Heart right ventricle (tissue), 16 donors: ENCODE data around the gene KRTAP10-6. TPM values are rescaled to one million over a fixed set of nuclear protein-coding genes. Genes with fewer than 3 reads are reported as not detected.
A peak's percentile ranks its signal among the peaks of the same experiment; 100 is the strongest.
"Not testable (repeated sequence)": the region's sequence is repeated elsewhere in the genome, so short reads cannot be mapped to it uniquely, and the experiment has no call there.

Experiments
- ATAC-seq, 8 donors: fragments of 200-7000 bp; cut with Tn5 transposase; one replicate each; pipeline ENCODE4 v1.9.1; 2020; ENCODE audit warnings: mild to moderate bottlenecking in 8 of 8, moderate library complexity in 8 of 8, moderate number of reproducible peaks in 1 of 8
- DNase-seq, 2 donors: peaks; one replicate each; pipeline ENCODE4 v3.0.0-alpha.2; 2020
- H3K27ac ChIP-seq, 10 donors: fragments of 200-600 bp; sonication (generic) in 2 of 10; one replicate each; pipeline versions ENCODE4 v1.5.0 to v1.8.0; 2020 to 2022; ENCODE audit warnings: mild to moderate bottlenecking in 3 of 10
- H3K27me3 ChIP-seq, 7 donors: fragments of 200-600 bp; one replicate each; pipeline ENCODE4 v1.8.0; 2021 to 2022; ENCODE audit warnings: mild to moderate bottlenecking in 2 of 7
- H3K36me3 ChIP-seq, 9 donors: fragments of 200-600 bp; sonication (generic) in 1 of 9; one replicate each; pipeline versions ENCODE4 v1.5.0 to v1.8.0; 2020 to 2022; ENCODE audit warnings: mild to moderate bottlenecking in 2 of 9
- H3K4me1 ChIP-seq, 9 donors: fragments of 200-600 bp; sonication (generic) in 1 of 9; one replicate each; pipeline versions ENCODE4 v1.5.0 to v1.8.0; 2020 to 2022; ENCODE audit warnings: mild to moderate bottlenecking in 4 of 9
- H3K4me3 ChIP-seq, 10 donors: fragments of 200-600 bp; sonication (generic) in 2 of 10; one replicate each; pipeline versions ENCODE4 v1.5.0 to v1.8.0; 2020 to 2022; ENCODE audit warnings: mild to moderate bottlenecking in 7 of 10, moderate library complexity in 2 of 10
- H3K9me3 ChIP-seq, 11 donors: fragments of 200-600 bp in 10 of 11; sonication (generic) in 2 of 11; one replicate each; pipeline versions ENCODE4 v1.5.0 to v1.8.0; 2013 to 2022; ENCODE audit warnings: mild to moderate bottlenecking in 2 of 11, control low read depth in 1 of 11, moderate library complexity in 1 of 11
- WGBS, 2 donors: extraction: QIAGEN DNeasy Blood & Tissue Kit; methylation state at CpG; one replicate each; pipeline ENCODE4 v1.1.7; 2013; ENCODE audit warnings: inconsistent platforms in 1 of 2; 5-methylcytosine and 5-hydroxymethylcytosine counted together
- intact Hi-C, 10 donors: fragments of 100-400 bp; cut with DNase I; formaldehyde crosslinking; loops; one replicate each; pipeline versions ENCODE4 v1.11.1 to v1.14.2; 2022
- polyA plus RNA-seq, 2 donors: library from polyadenylated mRNA; stranded (reverse); fragments of 200-250 nt; gene quantifications; one replicate each; pipeline ENCODE4 v1.2.3, GENCODE V29; 2013
- total RNA-seq, 10 donors: library from RNA; stranded (reverse); fragmentation: NEBNext Ultra II Directional in 3 of 10; extraction: Animal tissue kit (Norgen Biotek cat#: 25700) in 3 of 10; gene quantifications; one replicate each; pipeline versions ENCODE4 v1.2.1 to v1.2.4, GENCODE V29; 2021 to 2023
- TF ChIP-seq, protein P1 (sequence below), 9 donors: fragments of 200-600 bp; sonication (generic) in 2 of 9; IDR thresholded peaks; one replicate each; pipeline versions ENCODE4 v1.5.0 to v1.8.0; 2021 to 2022; ENCODE audit warnings: antibody characterized with exemption in 9 of 9, mild to moderate bottlenecking in 5 of 9, moderate library complexity in 1 of 9
- donor health status: Arrhythmogenic right ventricular cardiomyopathy.
- donor health status: ischemic (EF 13 %, LVEDD 7.1; RV severe dilation, severe dysfunction).
- donor health status: healthy with polysubstance abuse.
- donor health status: DM: no; HTN: yes; CAD: no.
- donor health status: DM: no; HTN: no; CAD: no.
- donor health status: ischemic (EF 25% LVEDD 6.9; RV normal size, moderate dysfunction).
- donor health status: ischemic (EF 25% LVEDD 5.7; RV mildly dilated, moderate dysfunction).
- donor health status: healthy.
- donor health status: DM: yes; HTN: yes; CAD: no.
- donor health status: Ischemic cardiomyopathy.
- donor health status: ischemic (EF 35%, LVEDD 5.7; RV mildly dilated, moderate dysfunction).
- donor health status: nonischemic (EF 11% LVEDD 7.7; RV severe dilation, severe dysfunction).
- donor health status: DM: yes; HTN: yes; CAD: no.
- donor health status: PGD.
- donor health status: ischemic (EF 29% LVEDD 5.4; RV normal size, mild dysfunction).
- donor health status: nonischemic (EF 23%, LVEDD 6.1; RV moderate dilation, normal function).

Gene KRTAP10-6
- total and polyA plus RNA-seq, 12 donors: not detected

DNA sequence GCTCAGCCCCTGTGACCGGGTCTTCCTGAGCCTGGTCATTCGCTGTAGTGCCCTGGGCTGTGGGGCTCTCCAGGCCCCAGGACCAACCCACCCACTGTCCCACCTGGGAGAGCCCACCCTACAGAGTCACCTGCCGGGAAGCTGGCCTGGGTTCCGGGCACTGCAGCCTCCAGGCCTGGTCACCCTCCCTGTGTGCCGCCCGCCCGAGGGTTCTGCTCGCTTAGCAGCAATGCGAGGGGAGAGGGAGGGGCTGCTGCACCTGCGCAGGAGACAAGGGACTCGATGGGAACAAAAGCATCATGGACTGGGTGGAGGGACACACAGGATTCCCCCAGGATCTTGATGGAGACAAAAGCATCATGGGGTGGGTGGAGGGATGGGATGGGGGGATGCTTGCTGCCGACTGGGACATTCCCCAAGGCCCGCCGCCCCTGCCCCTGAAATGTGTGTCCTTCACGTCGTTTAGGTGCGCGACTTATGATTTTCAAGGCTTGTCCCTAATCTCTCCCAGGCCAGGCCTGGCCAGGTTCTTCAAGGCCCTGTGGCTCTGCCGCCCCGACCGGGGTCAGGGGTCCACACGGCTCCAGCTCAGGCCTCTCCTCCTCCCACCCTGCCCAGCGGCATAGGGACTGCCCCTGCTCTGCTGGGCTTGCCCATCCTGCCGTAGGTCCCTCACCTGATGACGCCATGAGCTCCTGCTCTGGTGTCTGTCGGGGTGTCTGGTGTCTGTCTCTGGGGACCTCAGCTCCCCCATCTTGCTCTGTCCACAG is 21.3 kb upstream of the KRTAP10-6 start:
- H3K36me3 ChIP-seq: no peaks in the 10 kb centered on the region
- no peak for DNase-seq
- H3K27me3 ChIP-seq: peaks cover 0 to 35% (median 5%) of the 10 kb centered on the region in 7 donors
- ATAC-seq: no peak
- no peak overlapping the region for H3K27ac ChIP-seq
- TF ChIP-seq, protein P1, sequence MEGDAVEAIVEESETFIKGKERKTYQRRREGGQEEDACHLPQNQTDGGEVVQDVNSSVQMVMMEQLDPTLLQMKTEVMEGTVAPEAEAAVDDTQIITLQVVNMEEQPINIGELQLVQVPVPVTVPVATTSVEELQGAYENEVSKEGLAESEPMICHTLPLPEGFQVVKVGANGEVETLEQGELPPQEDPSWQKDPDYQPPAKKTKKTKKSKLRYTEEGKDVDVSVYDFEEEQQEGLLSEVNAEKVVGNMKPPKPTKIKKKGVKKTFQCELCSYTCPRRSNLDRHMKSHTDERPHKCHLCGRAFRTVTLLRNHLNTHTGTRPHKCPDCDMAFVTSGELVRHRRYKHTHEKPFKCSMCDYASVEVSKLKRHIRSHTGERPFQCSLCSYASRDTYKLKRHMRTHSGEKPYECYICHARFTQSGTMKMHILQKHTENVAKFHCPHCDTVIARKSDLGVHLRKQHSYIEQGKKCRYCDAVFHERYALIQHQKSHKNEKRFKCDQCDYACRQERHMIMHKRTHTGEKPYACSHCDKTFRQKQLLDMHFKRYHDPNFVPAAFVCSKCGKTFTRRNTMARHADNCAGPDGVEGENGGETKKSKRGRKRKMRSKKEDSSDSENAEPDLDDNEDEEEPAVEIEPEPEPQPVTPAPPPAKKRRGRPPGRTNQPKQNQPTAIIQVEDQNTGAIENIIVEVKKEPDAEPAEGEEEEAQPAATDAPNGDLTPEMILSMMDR (IDR thresholded peaks at IDR 0.05): no peak
- H3K4me1 ChIP-seq: peaks cover 0 to 2% (median 0%) of the 10 kb centered on the region in 9 donors
- 87 to 89% methylated on average over 26 of the region's 26 CpGs for WGBS, 2 donors
- H3K9me3 ChIP-seq: peaks cover 0 to 35% (median 14%) of the 10 kb centered on the region in 11 donors
- intact Hi-C loops: loop anchor here in 1 of 10 donors (10.0 kb wide), 1 partner anchor 131 kb away; no protein-coding TSS in a partner anchor
- H3K4me3 ChIP-seq: no peak overlapping the region

DNA sequence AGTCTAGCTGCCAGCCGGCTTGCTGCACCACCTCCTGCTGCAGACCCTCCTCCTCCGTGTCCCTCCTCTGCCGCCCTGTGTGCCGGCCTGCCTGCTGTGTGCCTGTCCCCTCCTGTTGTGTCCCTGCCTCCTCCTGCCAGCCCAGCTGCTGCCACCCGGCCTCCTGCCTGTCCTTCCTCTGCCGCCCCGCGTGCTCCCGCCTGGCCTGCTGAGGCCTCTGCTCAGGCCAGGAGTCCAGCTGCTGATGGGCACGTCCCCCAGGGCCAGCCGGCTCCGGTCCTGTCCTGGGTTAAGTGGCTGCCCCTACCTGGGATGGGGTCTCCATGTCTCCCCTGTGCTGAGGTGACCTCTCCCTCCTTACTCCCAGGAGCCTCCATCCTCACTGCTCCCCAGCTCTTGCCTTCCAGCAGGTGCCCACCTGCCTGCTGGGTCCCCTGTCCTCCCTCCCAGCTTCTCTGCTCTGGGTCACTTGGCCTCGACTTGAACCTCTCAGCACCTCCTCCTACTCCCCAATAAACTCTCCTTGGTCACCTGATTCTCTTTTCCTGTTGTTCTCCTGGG is 20.4 kb upstream of the KRTAP10-6 start:
- Histone ChIP-seq H3K4me1 (no peaks in the 10 kb centered on the region), H3K27ac (no peak overlapping the region), H3K4me3 (no peak overlapping the region), H3K9me3 (peaks cover 0 to 42% (median 14%) of the 10 kb centered on the region in 11 donors), H3K36me3 (no peaks in the 10 kb centered on the region), H3K27me3 (peaks cover 0 to 35% (median 5%) of the 10 kb centered on the region in 7 donors)
- DNase-seq: peak in 1 of 2 donors; percentile 8
- TF ChIP-seq, protein P1 (IDR thresholded peaks at IDR 0.05): no peak
- intact Hi-C loops: loop anchor here in 1 of 10 donors (10.0 kb wide), 1 partner anchor 132 kb away; no protein-coding TSS in a partner anchor
- 86 to 88% methylated on average over 12 to 13 of the region's 13 CpGs for WGBS, 2 donors
- no peak for ATAC-seq

DNA sequence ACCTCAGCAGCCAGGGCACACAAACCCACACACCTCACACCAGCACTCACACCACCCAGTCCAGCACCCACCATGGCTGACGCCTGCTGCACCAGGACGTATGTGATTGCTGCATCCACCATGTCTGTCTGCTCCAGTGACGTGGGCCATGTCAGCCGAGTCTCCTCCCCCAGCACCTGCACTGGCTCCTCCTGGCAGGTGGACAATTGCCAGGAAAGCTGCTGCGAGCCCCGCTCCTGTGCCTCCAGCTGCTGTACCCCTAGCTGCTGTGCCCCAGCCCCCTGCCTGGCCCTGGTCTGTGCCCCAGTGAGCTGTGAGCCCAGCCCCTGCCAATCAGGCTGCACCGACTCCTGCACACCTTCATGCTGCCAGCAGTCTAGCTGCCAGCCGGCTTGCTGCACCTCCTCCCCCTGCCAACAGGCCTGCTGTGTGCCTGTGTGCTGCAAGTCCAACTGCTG is 19.8 kb upstream of the KRTAP10-6 start, which contains the start of gene KRTAP10-8:
KRTAP10-8 (plus strand) TSS at position 51 of the 458 bp plus-strand sequence; CDS start at position 73, 22 bp downstream.
- H3K4me3 ChIP-seq: no peak within 1 kb of the TSS
- intact Hi-C loops: loop anchor here in 1 of 10 donors (10.0 kb wide), 1 partner anchor 133 kb away; no protein-coding TSS in a partner anchor
- H3K27me3 ChIP-seq: peaks cover 0 to 35% (median 5%) of the 10 kb centered on the region in 7 donors
- peak in 1 of 8 donors; percentile 34 for ATAC-seq
- no peak for DNase-seq
- H3K4me1 ChIP-seq: no peaks in the 10 kb centered on the region
- 89 to 90% methylated on average over 8 of the region's 8 CpGs for WGBS, 2 donors
- peaks cover 0 to 42% (median 14%) of the 10 kb centered on the region in 11 donors for H3K9me3 ChIP-seq
- H3K36me3 ChIP-seq: no peaks in the 10 kb centered on the region
- TF ChIP-seq, protein P1 (IDR thresholded peaks at IDR 0.05): no peak
- no peak within 1 kb of the TSS for H3K27ac ChIP-seq

DNA sequence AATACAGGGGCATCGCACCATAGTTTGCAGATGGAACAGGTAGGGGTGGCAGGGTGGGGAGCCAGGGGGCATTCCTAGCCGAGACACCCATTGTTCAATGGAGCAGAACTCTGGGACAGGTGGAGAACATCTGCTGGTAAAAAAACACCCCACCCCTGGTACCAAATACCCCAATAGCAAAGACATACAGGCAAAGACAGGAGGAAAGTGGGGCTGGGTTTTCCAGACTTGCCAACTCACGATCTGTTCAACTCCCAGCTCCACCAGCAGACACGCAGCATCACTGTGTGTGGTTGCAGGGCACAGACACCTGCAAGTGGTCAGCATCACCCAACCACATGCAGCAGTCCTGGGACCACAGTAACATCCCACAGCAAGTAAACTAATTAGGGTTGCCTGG is 19.2 kb upstream of the KRTAP10-6 start:
- TF ChIP-seq, protein P1 (IDR thresholded peaks at IDR 0.05): no peak
- 83 to 86% methylated on average over 4 of the region's 4 CpGs for WGBS, 2 donors
- Histone ChIP-seq H3K4me3 (no peak overlapping the region), H3K4me1 (no peaks in the 10 kb centered on the region), H3K36me3 (no peaks in the 10 kb centered on the region), H3K27me3 (peaks cover 0 to 35% (median 5%) of the 10 kb centered on the region in 7 donors), H3K9me3 (peaks cover 0 to 47% (median 14%) of the 10 kb centered on the region in 11 donors), H3K27ac (no peak overlapping the region)
- DNase-seq: no peak
- intact Hi-C loops: loop anchor here in 1 of 10 donors (10.0 kb wide), 1 partner anchor 133 kb away; no protein-coding TSS in a partner anchor
- ATAC-seq: no peak

DNA sequence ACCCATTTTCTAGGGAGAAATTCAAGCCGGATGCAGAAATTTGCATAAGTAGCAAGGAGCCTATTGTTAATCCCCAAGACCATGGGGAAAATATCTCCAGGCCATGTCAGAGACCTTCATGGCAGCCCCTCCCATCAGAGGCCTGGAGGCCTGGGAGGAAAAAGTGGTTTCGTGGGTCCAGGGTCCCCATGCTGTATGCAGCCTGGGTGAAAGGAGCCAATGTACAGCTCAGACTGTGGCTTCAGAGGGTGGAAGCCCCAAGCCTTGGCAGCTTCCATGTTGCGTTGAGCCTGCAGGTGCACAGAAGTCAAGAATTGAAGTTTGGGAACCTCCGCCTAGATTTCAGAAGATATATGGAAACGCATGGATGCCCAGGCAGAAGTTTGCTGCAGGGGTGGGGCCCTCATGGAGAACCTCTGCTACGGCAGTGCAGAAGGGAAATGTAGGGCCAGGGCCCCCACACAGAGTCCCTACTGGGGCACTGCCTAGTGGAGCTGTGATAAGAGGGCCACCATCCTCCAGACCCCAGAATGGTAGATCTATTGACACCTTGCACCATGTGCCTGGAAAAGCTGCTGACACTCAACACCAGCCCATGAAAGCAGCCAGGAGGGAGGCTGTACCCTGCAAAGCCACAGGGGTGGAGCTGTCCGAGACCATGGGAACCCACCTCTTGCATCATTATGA is 18.0 kb upstream of the KRTAP10-6 start:
- DNase-seq, ATAC-seq, H3K36me3 ChIP-seq, H3K4me1 ChIP-seq, H3K4me3 ChIP-seq, H3K27ac ChIP-seq: not testable (repeated sequence)
- intact Hi-C loops: loop anchor here in 1 of 10 donors (10.0 kb wide), 1 partner anchor 135 kb away; no protein-coding TSS in a partner anchor
- H3K9me3 ChIP-seq: peaks cover 0 to 53% (median 14%) of the 10 kb centered on the region in 11 donors
- peaks cover 0 to 30% (median 3%) of the 10 kb centered on the region in 7 donors for H3K27me3 ChIP-seq
- WGBS, 2 donors: 92 to 93% methylated on average over 7 of the region's 7 CpGs
